A549 (cell line): ENCODE data around the gene CD99L2. TPM values are rescaled to one million over a fixed set of nuclear protein-coding genes. Genes with fewer than 3 reads are reported as not detected.
A peak's percentile ranks its signal among the peaks of the same experiment; 100 is the strongest.

Source experiments
- ATAC-seq, 2 experiments: fragments of 200-7000 bp in 1 of 2; fragments of >200 bp in 1 of 2; cut with Nextera tagmentation in 1 of 2; cut with Tn5 transposase in 1 of 2; 3 replicates each; pipeline versions ENCODE4 v1.8.0 to v1.9.1; 2018 to 2020; ENCODE audit warnings: mild to moderate bottlenecking in 1 of 2, moderate library complexity in 1 of 2
- CTCF ChIA-PET: fragments of 300-600 bp; sonication (Branson Sonifier 250); formaldehyde crosslinking; extraction: SDS; loops from one replicate; lab custom pipeline; 2021; ENCODE audit warnings: antibody characterized with exemption, inconsistent platforms; lab: Yijun Ruan, JAX
- POLR2A ChIA-PET: fragments of 350-600 bp; formaldehyde crosslinking; extraction: SDS; loops from one replicate; lab custom pipeline; 2021; ENCODE audit warnings: antibody characterized with exemption, inconsistent platforms; lab: Yijun Ruan, JAX
- DNase-seq, 2 experiments: peaks; one replicate each; pipeline versions ENCODE4 v3.0.0 to v3.0.0-alpha.2; 2011 to 2016; ENCODE audit warnings: low read depth in 1 of 2, low spot score in 1 of 2
- FAIRE-seq: peaks from 2 replicates; lab custom pipeline; 2011; peaks lifted over from hg19 to GRCh38; lab: Jason Lieb, UNC
- H3K27ac ChIP-seq, 2 experiments: fragments of >200 bp; sonication (Bioruptor Twin); formaldehyde crosslinking; 3 replicates each; pipeline ENCODE4 v1.5.1; 2016 to 2017
- H3K4me1 ChIP-seq: fragments of >200 bp; sonication (Bioruptor Twin); formaldehyde crosslinking; 3 replicates; pipeline ENCODE4 v1.6.1; 2016
- H3K4me2 ChIP-seq: fragments of >200 bp; sonication (Bioruptor Twin); formaldehyde crosslinking; 3 replicates; pipeline ENCODE4 v1.6.1; 2016
- H3K4me3 ChIP-seq: fragments of >200 bp; sonication (Bioruptor Twin); formaldehyde crosslinking; 3 replicates; pipeline ENCODE4 v1.5.1; 2016
- H3K9me3 ChIP-seq: fragments of >200 bp; sonication (Bioruptor Twin); formaldehyde crosslinking; 3 replicates; pipeline ENCODE4 v1.6.1; 2016
- ATOH8 ChIP-seq: fragments of 250-450 bp; sonication (Bioruptor Pico); IDR thresholded peaks from 2 replicates; pipeline ENCODE4 v1.5.0; 2020; ENCODE audit warnings: low read depth, mild to moderate bottlenecking, moderate library complexity
- BHLHE40 ChIP-seq: IDR thresholded peaks from 2 replicates; pipeline ENCODE4 v1.6.1; 2012; ENCODE audit warnings: low read depth, low read length, inconsistent platforms
- CBX8 ChIP-seq: fragments of 200-600 bp; sonication (generic); IDR thresholded peaks from 2 replicates; pipeline ENCODE4 v1.6.1; 2016
- CTCF ChIP-seq: fragments of >200 bp; sonication (Bioruptor Twin); formaldehyde crosslinking; IDR thresholded peaks from 3 replicates; pipeline ENCODE4 v1.5.1; 2016
- E2F6 ChIP-seq: IDR thresholded peaks from 2 replicates; pipeline ENCODE4 v1.6.1; 2012; ENCODE audit warnings: low read depth, borderline replicate concordance
- EHF ChIP-seq: fragments of 250-450 bp; sonication (Bioruptor Pico); IDR thresholded peaks from 2 replicates; pipeline ENCODE4 v1.5.0; 2020; ENCODE audit warnings: mild to moderate bottlenecking
- EHMT2 ChIP-seq: fragments of 200-600 bp; sonication (generic); IDR thresholded peaks from 2 replicates; pipeline ENCODE4 v1.6.1; 2016; ENCODE audit warnings: antibody characterized with exemption, low read depth, mild to moderate bottlenecking, moderate library complexity
- FOSB ChIP-seq: fragments of 250-450 bp; sonication (Bioruptor Pico); IDR thresholded peaks from 2 replicates; pipeline ENCODE4 v1.5.0; 2020; ENCODE audit warnings: mild to moderate bottlenecking, moderate library complexity
- FOSL2 ChIP-seq, 2 experiments: fragments of 450-650 bp in 1 of 2; fragments of >200 bp in 1 of 2; sonication (Bioruptor Twin) in 1 of 2; formaldehyde crosslinking; IDR thresholded peaks; 2 replicates each; pipeline versions ENCODE4 v1.5.0 to v1.6.1; 2016 to 2020; ENCODE audit warnings: mild to moderate bottlenecking in 1 of 2, moderate library complexity in 1 of 2
- HDAC2 ChIP-seq: fragments of 200-600 bp; sonication (generic); IDR thresholded peaks from 2 replicates; pipeline ENCODE4 v1.6.1; 2016
- HMGXB4 ChIP-seq: fragments of 250-450 bp; sonication (Bioruptor Pico); IDR thresholded peaks from 2 replicates; pipeline ENCODE4 v1.5.0; 2021; ENCODE audit warnings: mild to moderate bottlenecking, moderate library complexity, borderline replicate concordance
- HOXB13 ChIP-seq: fragments of 250-450 bp; sonication (Bioruptor Pico); IDR thresholded peaks from 2 replicates; pipeline ENCODE4 v1.5.0; 2020; ENCODE audit warnings: low read depth, mild to moderate bottlenecking, moderate library complexity
- JUN ChIP-seq, 2 experiments: fragments of >200 bp; sonication (Bioruptor Twin); formaldehyde crosslinking; IDR thresholded peaks; 2 replicates in 1 of 2; 3 replicates in 1 of 2; pipeline ENCODE4 v1.6.1; 2016 to 2017
- MAFK ChIP-seq: fragments of 450-650 bp; IDR thresholded peaks from 2 replicates; pipeline ENCODE4 v1.6.1; 2014; ENCODE audit not compliant: partially characterized antibody
- MAX ChIP-seq: IDR thresholded peaks from 2 replicates; pipeline ENCODE4 v1.6.1; 2012
- MAZ ChIP-seq: fragments of 150-350 bp; IDR thresholded peaks from 2 replicates; pipeline ENCODE4 v1.6.1; 2014; ENCODE audit warnings: antibody characterized with exemption, low read depth, low read length, borderline replicate concordance
- NPAS2 ChIP-seq: fragments of 250-450 bp; sonication (Bioruptor Pico); IDR thresholded peaks from 2 replicates; pipeline ENCODE4 v1.8.0; 2022; ENCODE audit warnings: mild to moderate bottlenecking, moderate library complexity, borderline replicate concordance
- POLR2AphosphoS2 ChIP-seq: conservative IDR thresholded peaks from 2 replicates; pipeline ENCODE4 v1.6.1; 2012; ENCODE audit warnings: low read length, improper control_type of control experiment, inconsistent platforms
- RNF2 ChIP-seq: fragments of 200-600 bp; sonication (generic); IDR thresholded peaks from 2 replicates; pipeline ENCODE4 v1.6.1; 2016; ENCODE audit warnings: low read depth, mild to moderate bottlenecking, antibody characterized with exemption, moderate library complexity, borderline replicate concordance
- TP53 ChIP-seq: fragments of 250-450 bp; sonication (Bioruptor Pico); IDR thresholded peaks from 2 replicates; pipeline ENCODE4 v1.5.0; 2021; ENCODE audit warnings: mild to moderate bottlenecking, moderate library complexity
- ZNF302 ChIP-seq: fragments of 250-450 bp; sonication (Bioruptor Pico); IDR thresholded peaks from 2 replicates; pipeline ENCODE4 v1.9.0; 2021; ENCODE audit warnings: inconsistent platforms, mild to moderate bottlenecking, moderate library complexity
- ZSCAN20 ChIP-seq: fragments of 250-450 bp; sonication (Bioruptor Pico); IDR thresholded peaks from 2 replicates; pipeline ENCODE4 v1.8.0; 2022; ENCODE audit warnings: mild to moderate bottlenecking, moderate library complexity
- WGBS: methylation state at CpG from one replicate; pipeline ENCODE4 v1.1.6; 2017; ENCODE audit errors: missing lambda C conversion rate; 5-methylcytosine and 5-hydroxymethylcytosine counted together
- polyA plus RNA-seq, 4 experiments: library from polyadenylated mRNA; depleted of rRNA in 3 of 4; stranded (reverse); fragments of >200 nt; fragmentation: RNase III in 1 of 4; extraction: RNeasy Plus Mini Kit Qiagen cat#74134 plus additional on column Dnase treatment in 1 of 4; gene quantifications; 2 replicates in 3 of 4; 3 replicates in 1 of 4; pipeline ENCODE4 v1.2.3, GENCODE V29; 2011 to 2017

Gene CD99L2
- polyA plus RNA-seq, 2 of the 4 experiments (the other 2 are of a cell fraction) = 50.5 to 66.5 TPM

GRCh38 chrX:150773634-150774033 is 124.8 kb downstream of the CD99L2 start:
- ChIA-PET POLR2A (no interaction called here), CTCF (interaction anchor here (2.1 to 12.6 kb wide), 2 partner anchors 178 to 309 kb away, joined by 7 to 223 read pairs; no protein-coding TSS in a partner anchor)
- Histone ChIP-seq H3K4me1 (0 out of 3 replicates have a peak, but pooled peaks cover 6% of the 10 kb centered on the region), H3K4me2 (no peak overlapping the region), H3K9me3 (no peaks in the 10 kb centered on the region), H3K4me3 (no peak overlapping the region), H3K27ac (peak overlapping the region in 1 of 2 experiments; percentile 33; a peak in 1 of 6 replicates)
- TF ChIP-seq ATOH8 (CRISPR knock-in tag) = no peak
- TF ChIP-seq ZNF302 (CRISPR knock-in tag) = no peak
- TF ChIP-seq HOXB13 (CRISPR knock-in tag) = no peak
- no peak for TF ChIP-seq JUN (IDR thresholded peaks at IDR 0.05)
- no peak for TF ChIP-seq FOSL2 (IDR thresholded peaks at IDR 0.05)
- TF ChIP-seq FOSL2 (CRISPR knock-in tag; IDR thresholded peaks at IDR 0.05) = no peak
- TF ChIP-seq BHLHE40 = no peak
- no peak for TF ChIP-seq TP53 (CRISPR knock-in tag)
- 77% methylated on average over 4 of the region's 4 CpGs for WGBS
- DNase-seq = no peak
- FAIRE-seq = peak; percentile 18
- ATAC-seq = no peak

GRCh38 chrX:150773117-150773516 is 125.4 kb downstream of the CD99L2 start:
- Histone ChIP-seq H3K4me3 (no peak overlapping the region), H3K4me1 (peaks cover 6% of the 10 kb centered on the region; the same call in 1 of the 3 replicates), H3K9me3 (no peaks in the 10 kb centered on the region), H3K27ac (peak overlapping the region; percentile 34 to 80; a peak in 3 of 6 replicates), H3K4me2 (no peak overlapping the region)
- FAIRE-seq (no peak), ATAC-seq (no peak), DNase-seq (no peak)
- CTCF ChIA-PET = interaction anchor here (1.1 to 12.6 kb wide), 14 partner anchors 11 to 309 kb away, joined by 3 to 223 read pairs (median 5); partner anchors contain the start of gene HMGB3
- WGBS = 84% methylated on average over 4 of the region's 8 CpGs
- TF ChIP-seq MAX (no peak), CBX8 (no peak), E2F6 (no peak), HMGXB4 (CRISPR knock-in tag) (no peak), NPAS2 (CRISPR knock-in tag) (no peak), JUN (IDR thresholded peaks at IDR 0.05) (no peak), EHMT2 (no peak), HDAC2 (no peak), FOSB (CRISPR knock-in tag) (no peak), EHF (CRISPR knock-in tag) (no peak), ZSCAN20 (CRISPR knock-in tag) (no peak), ZNF302 (CRISPR knock-in tag) (no peak), MAZ (no peak), MAFK (no peak), CTCF (no peak), RNF2 (no peak), POLR2AphosphoS2 (no peak), FOSL2 (IDR thresholded peaks at IDR 0.05) (no peak), FOSL2 (CRISPR knock-in tag; IDR thresholded peaks at IDR 0.05) (no peak)
- POLR2A ChIA-PET = interaction anchor here (1.6 to 1.7 kb wide), 2 partner anchors 210 to 309 kb away, joined by 7 to 9 read pairs; partner anchors contain the start of gene HMGB3
